ENCODE results near the gene ABLIM2.

ABLIM2 gene

GRCh38 chr4:7984286-7984925, 174.2 kb downstream of the ABLIM2 start:
- no peak for TF ChIP-seq ZFP3 (CRISPR knock-in tag; IDR thresholded peaks at IDR 0.05)
- TF ChIP-seq, protein P1, sequence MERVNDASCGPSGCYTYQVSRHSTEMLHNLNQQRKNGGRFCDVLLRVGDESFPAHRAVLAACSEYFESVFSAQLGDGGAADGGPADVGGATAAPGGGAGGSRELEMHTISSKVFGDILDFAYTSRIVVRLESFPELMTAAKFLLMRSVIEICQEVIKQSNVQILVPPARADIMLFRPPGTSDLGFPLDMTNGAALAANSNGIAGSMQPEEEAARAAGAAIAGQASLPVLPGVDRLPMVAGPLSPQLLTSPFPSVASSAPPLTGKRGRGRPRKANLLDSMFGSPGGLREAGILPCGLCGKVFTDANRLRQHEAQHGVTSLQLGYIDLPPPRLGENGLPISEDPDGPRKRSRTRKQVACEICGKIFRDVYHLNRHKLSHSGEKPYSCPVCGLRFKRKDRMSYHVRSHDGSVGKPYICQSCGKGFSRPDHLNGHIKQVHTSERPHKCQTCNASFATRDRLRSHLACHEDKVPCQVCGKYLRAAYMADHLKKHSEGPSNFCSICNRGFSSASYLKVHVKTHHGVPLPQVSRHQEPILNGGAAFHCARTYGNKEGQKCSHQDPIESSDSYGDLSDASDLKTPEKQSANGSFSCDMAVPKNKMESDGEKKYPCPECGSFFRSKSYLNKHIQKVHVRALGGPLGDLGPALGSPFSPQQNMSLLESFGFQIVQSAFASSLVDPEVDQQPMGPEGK (CRISPR knock-in tag; IDR thresholded peaks at IDR 0.05; ENCODE audit: borderline replicate concordance), result no peak
- no peak for TF ChIP-seq CSDC2 (CRISPR knock-in tag; IDR thresholded peaks at IDR 0.05)
- no peak for TF ChIP-seq ZNF565 (CRISPR knock-in tag; conservative IDR thresholded peaks at IDR 0.05; ENCODE audit: low read depth)
- no peak for TF ChIP-seq CREB5 (CRISPR knock-in tag; IDR thresholded peaks at IDR 0.05; ENCODE audit: low read depth)
- TF ChIP-seq, protein P2, sequence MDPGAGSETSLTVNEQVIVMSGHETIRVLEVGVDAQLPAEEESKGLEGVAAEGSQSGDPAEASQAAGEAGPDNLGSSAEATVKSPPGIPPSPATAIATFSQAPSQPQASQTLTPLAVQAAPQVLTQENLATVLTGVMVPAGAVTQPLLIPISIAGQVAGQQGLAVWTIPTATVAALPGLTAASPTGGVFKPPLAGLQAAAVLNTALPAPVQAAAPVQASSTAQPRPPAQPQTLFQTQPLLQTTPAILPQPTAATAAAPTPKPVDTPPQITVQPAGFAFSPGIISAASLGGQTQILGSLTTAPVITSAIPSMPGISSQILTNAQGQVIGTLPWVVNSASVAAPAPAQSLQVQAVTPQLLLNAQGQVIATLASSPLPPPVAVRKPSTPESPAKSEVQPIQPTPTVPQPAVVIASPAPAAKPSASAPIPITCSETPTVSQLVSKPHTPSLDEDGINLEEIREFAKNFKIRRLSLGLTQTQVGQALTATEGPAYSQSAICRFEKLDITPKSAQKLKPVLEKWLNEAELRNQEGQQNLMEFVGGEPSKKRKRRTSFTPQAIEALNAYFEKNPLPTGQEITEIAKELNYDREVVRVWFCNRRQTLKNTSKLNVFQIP (CRISPR knock-in tag; IDR thresholded peaks at IDR 0.05; ENCODE audit: borderline replicate concordance, low read depth), result no peak
- no peak for TF ChIP-seq TCF4 (CRISPR knock-in tag; IDR thresholded peaks at IDR 0.05; ENCODE audit: borderline replicate concordance)
- ATAC-seq, result no peak

GRCh38 chr4:7983296-7983695, 175.3 kb downstream of the ABLIM2 start:
- TF ChIP-seq ZFP30 (CRISPR knock-in tag; IDR thresholded peaks at IDR 0.05) (no peak), RARB (CRISPR knock-in tag; IDR thresholded peaks at IDR 0.05) (no peak), ZNF565 (CRISPR knock-in tag; conservative IDR thresholded peaks at IDR 0.05; ENCODE audit: low read depth) (no peak), ZNF70 (CRISPR knock-in tag; IDR thresholded peaks at IDR 0.05) (no peak), SNAI2 (CRISPR knock-in tag; IDR thresholded peaks at IDR 0.05) (no peak), TOX (CRISPR knock-in tag; IDR thresholded peaks at IDR 0.05; ENCODE audit: borderline replicate concordance) (no peak), CREB5 (CRISPR knock-in tag; IDR thresholded peaks at IDR 0.05; ENCODE audit: low read depth) (no peak), ZC3H10 (CRISPR knock-in tag; IDR thresholded peaks at IDR 0.05) (no peak), ISL1 (CRISPR knock-in tag; IDR thresholded peaks at IDR 0.05) (no peak), PPARA (CRISPR knock-in tag; IDR thresholded peaks at IDR 0.05; ENCODE audit: borderline replicate concordance) (no peak), ZNF8 (CRISPR knock-in tag; IDR thresholded peaks at IDR 0.05) (no peak), OSR1 (CRISPR knock-in tag; IDR thresholded peaks at IDR 0.05) (no peak), ZFP3 (CRISPR knock-in tag; IDR thresholded peaks at IDR 0.05) (no peak), TSHZ2 (CRISPR knock-in tag; IDR thresholded peaks at IDR 0.05) (no peak), TCF4 (CRISPR knock-in tag; IDR thresholded peaks at IDR 0.05; ENCODE audit: borderline replicate concordance) (no peak)
- TF ChIP-seq, protein P1 (CRISPR knock-in tag; IDR thresholded peaks at IDR 0.05; ENCODE audit: borderline replicate concordance), result no peak
- TF ChIP-seq, protein P2 (CRISPR knock-in tag; IDR thresholded peaks at IDR 0.05; ENCODE audit: borderline replicate concordance, low read depth), result no peak
- no peak for ATAC-seq

All from SK-N-SH treated with all-trans-retinoic acid at 6 μM for 48 hours (cell line).